Mucosa of stomach (tissue), 1 donor: Measurements from ENCODE around the gene TMUB1.
A peak's percentile ranks its signal among the peaks of the same experiment; 100 is the strongest.

Source experiments
- H3K27me3 ChIP-seq: one replicate; pipeline ENCODE4 v1.7.0; 2013; ENCODE audit warnings: mild to moderate bottlenecking, low read length; ENCODE audit not compliant: control insufficient read depth, insufficient read depth
- H3K36me3 ChIP-seq: one replicate; pipeline ENCODE4 v1.7.0; 2013; ENCODE audit warnings: low read length; ENCODE audit not compliant: control insufficient read depth, insufficient read depth
- H3K4me1 ChIP-seq: one replicate; pipeline ENCODE4 v1.7.0; 2013; ENCODE audit warnings: mild to moderate bottlenecking, low read length; ENCODE audit not compliant: control insufficient read depth, insufficient read depth
- H3K4me3 ChIP-seq: one replicate; pipeline ENCODE4 v1.7.0; 2013; ENCODE audit warnings: low read length
- H3K9ac ChIP-seq: one replicate; pipeline ENCODE4 v1.7.0; 2013; ENCODE audit warnings: mild to moderate bottlenecking, low read length, moderate library complexity
- H3K9me3 ChIP-seq: one replicate; pipeline ENCODE4 v1.7.0; 2013; ENCODE audit warnings: mild to moderate bottlenecking, low read length, moderate library complexity; ENCODE audit not compliant: control insufficient read depth
- donor health status: Pancreatic carcinoma.

TMUB1 gene

DNA sequence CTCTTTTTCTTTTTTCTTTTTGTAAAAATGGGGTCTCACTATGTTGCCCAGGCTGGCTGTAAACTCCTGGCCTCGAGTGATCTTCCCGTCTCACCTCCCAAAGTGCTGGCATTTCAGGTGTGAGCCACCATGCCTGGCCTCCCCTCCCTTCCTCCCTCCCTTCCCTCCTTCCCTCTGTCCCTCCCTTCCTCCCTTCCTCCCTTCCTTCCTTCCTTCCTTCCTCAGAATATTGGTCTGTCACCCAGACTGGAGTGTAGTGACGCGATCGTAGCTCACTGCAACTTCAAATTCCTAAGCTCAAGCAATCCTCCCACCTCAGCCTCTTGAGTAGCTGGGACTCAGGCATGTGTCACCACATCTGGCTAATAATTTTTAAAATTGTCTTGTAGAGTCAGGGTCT is 11.4 kb upstream of the TMUB1 start:
- H3K4me1 ChIP-seq, result peaks cover 8% of the 10 kb centered on the region
- H3K9ac ChIP-seq, result no peak overlapping the region

DNA sequence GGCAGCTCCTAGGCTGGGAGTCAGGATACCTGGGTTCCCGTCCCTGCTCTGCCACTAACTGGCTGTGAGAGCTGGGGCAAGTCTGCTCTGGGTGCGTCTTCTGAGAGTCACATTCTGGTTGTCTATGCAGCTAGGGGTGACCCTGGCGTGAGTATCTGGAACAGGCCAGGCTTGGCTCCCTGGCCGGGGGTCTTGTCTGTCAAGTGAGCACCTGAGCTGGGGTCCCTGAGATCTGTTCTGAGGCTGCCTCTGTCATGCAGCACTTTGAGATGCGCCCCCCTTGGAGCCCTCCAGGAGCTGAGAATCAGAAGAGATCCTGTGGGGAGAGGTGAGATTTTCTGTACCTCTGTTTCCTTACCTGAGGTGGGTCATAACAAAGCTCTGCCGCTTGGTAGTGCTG is 10.5 kb upstream of the TMUB1 start:
- Histone ChIP-seq H3K9ac (no peak overlapping the region), H3K4me1 (peaks cover 18% of the 10 kb centered on the region), H3K27me3 (no peaks in the 10 kb centered on the region), H3K9me3 (no peaks in the 10 kb centered on the region), H3K4me3 (no peak overlapping the region), H3K36me3 (no peaks in the 10 kb centered on the region)

More for the DNA sequence above, 11.4 kb upstream of the TMUB1 start:
- Histone ChIP-seq H3K4me3 (no peak overlapping the region), H3K36me3 (no peaks in the 10 kb centered on the region), H3K9me3 (no peaks in the 10 kb centered on the region), H3K27me3 (no peaks in the 10 kb centered on the region)

DNA sequence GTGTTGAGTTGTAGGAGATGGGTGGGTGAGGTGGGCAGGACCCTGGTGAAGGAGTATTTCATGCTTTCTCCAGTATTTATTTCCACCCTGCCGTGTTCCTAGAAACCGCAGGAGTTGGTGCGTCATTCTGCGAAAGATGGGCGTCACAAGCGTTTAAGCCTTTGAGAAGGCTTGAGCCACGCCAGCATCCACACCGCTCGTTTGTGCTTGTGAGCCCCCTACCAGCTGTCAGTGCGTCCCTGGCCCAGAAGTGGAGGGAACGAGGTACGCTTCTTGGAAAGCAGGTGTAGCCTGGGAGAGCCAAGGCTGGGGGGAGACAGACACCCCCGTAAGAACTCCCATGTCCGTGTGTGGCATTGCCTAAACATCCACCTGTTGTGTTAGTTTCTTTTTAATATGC is 8.7 kb upstream of the TMUB1 start:
- Histone ChIP-seq H3K9ac (no peak overlapping the region), H3K9me3 (no peaks in the 10 kb centered on the region), H3K36me3 (no peaks in the 10 kb centered on the region), H3K4me1 (peaks cover 34% of the 10 kb centered on the region), H3K4me3 (no peak overlapping the region), H3K27me3 (peaks cover 4% of the 10 kb centered on the region)

DNA sequence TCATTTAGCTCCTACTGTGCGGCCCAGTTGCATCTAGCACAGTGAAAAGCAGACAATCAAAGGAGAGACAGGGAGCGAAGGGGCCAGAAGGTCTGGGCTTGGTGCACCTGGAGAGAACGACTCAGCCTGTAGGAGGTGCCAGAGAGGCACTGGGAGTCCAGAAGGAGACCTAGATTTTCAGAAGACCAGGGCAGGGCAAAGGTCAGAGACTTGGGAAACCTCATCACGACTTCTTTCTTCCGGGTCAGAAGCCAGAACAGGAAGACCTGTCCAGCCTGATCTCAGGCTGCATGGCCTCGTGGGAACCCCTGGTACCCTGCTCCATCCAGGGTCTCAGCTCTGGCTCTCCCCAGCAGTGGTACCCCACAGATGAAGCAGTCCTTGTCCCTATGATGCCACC is 8.1 kb upstream of the TMUB1 start:
- Histone ChIP-seq H3K27me3 (peaks cover 4% of the 10 kb centered on the region), H3K9me3 (no peaks in the 10 kb centered on the region), H3K4me1 (peaks cover 35% of the 10 kb centered on the region), H3K9ac (no peak overlapping the region), H3K4me3 (no peak overlapping the region), H3K36me3 (no peaks in the 10 kb centered on the region)

DNA sequence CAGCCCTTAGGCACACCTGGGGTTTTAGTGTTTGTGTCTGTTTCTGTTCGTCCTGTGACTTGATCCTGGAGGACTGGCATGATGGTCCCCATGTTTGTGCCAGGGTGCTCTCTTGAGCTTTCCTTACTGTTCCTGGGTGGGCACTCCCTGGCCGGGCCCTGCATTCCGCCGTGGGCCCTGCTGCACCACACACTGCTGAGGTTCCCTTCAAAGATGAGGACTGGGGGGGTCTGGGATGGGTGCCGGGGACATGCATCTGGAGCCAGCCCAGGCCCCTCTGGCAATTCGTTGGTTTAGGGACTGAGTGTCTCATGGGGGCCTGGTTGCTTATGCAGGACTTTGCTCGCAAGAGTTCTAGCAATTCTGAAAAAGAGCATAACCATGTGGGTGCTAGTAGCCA is 7.7 kb upstream of the TMUB1 start:
- H3K27me3 ChIP-seq, result peaks cover 4% of the 10 kb centered on the region
- no peak overlapping the region for H3K9ac ChIP-seq
- peaks cover 35% of the 10 kb centered on the region for H3K4me1 ChIP-seq
- H3K4me3 ChIP-seq, result no peak overlapping the region
- no peaks in the 10 kb centered on the region for H3K36me3 ChIP-seq
- H3K9me3 ChIP-seq, result no peaks in the 10 kb centered on the region

DNA sequence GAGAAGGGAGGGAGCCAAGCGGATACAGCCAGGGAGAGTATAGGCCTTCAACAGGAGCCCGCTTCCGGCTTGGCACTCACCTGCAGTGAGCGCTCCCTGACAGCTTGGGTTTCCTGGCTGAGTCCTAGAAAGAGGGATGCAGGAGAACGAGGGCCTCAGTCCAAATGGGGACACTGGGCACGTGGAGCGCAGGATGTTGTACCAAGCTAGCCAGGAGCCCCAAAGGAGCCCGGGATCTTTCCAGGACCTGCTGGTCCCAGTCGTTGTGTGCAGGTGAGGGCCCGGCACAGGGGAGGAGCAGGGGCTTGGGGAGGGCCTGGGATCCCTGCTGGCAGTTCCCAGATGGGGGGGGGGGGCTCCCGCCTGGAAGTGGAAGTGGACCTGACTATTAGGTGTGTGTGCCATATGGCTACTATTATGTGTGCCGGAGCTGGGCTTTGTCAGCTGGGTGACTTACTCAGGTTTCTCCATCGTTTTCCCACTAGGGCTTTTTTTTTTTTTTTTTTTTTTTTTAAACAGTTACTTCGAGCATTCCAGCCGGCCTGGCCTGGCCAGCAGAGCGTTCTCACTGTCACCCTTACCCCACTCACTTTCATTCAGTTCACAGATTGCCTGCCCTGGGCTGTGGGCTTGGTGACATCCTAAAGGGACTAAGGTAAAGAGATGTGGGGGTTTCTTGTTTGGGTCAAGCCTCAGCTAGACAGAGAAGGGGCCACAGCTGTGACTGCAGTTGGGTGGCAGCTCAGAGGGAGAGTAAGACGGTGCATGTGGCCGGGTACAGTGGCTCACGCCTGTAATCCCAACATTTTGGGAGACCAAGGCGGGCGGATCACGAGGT is 6.8 kb upstream of the TMUB1 start:
- Histone ChIP-seq H3K4me1 (peaks cover 42% of the 10 kb centered on the region), H3K4me3 (no peak overlapping the region), H3K27me3 (peaks cover 4% of the 10 kb centered on the region), H3K9ac (peak overlapping the region; percentile 75), H3K9me3 (no peaks in the 10 kb centered on the region), H3K36me3 (no peaks in the 10 kb centered on the region)

DNA sequence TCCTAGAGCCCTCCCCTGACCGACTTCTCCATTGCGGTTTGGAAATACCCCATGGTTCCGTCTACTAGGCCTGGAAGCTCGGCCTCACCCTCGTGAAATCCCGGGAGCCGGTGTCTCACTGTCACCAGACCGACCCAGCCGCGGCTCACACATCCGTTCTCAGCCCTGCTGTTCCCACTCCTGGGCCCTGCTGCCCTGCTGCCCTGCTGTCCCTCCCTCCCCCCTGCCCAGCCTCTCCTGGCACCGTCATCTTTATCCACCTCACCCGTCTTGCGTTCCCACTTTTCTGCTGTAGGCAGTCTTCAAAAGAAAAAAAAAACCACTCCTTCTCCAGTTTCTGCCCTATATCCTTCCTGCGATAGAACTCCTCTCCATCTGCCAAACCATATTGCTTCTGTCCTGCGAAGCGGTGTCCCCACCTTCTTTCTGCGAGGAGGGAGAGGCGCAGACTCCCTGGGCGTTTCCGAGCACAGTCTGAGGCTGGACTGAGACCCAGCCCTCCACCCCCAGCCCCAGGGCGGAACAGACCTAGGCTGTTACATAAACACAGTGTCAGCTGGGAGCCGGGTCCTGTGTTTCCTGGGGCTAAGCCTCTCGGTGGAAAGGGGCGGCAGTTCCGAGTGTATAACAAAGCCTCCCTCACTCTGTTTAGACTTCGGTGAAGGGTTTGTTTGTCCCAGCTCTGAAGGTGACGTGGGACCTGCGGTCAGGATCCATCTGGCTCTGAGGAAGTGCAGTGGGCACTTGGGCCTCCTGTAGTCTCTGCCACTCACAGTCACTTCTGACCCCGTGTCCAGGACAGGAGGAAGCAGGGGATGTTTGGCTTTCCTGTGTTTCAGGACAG is 5.8 kb upstream of the TMUB1 start:
- peaks cover 4% of the 10 kb centered on the region for H3K27me3 ChIP-seq
- no peak overlapping the region for H3K4me3 ChIP-seq
- peaks cover 45% of the 10 kb centered on the region for H3K4me1 ChIP-seq
- peak overlapping the region; percentile 75 for H3K9ac ChIP-seq
- H3K36me3 ChIP-seq, result no peaks in the 10 kb centered on the region
- H3K9me3 ChIP-seq, result no peaks in the 10 kb centered on the region

DNA sequence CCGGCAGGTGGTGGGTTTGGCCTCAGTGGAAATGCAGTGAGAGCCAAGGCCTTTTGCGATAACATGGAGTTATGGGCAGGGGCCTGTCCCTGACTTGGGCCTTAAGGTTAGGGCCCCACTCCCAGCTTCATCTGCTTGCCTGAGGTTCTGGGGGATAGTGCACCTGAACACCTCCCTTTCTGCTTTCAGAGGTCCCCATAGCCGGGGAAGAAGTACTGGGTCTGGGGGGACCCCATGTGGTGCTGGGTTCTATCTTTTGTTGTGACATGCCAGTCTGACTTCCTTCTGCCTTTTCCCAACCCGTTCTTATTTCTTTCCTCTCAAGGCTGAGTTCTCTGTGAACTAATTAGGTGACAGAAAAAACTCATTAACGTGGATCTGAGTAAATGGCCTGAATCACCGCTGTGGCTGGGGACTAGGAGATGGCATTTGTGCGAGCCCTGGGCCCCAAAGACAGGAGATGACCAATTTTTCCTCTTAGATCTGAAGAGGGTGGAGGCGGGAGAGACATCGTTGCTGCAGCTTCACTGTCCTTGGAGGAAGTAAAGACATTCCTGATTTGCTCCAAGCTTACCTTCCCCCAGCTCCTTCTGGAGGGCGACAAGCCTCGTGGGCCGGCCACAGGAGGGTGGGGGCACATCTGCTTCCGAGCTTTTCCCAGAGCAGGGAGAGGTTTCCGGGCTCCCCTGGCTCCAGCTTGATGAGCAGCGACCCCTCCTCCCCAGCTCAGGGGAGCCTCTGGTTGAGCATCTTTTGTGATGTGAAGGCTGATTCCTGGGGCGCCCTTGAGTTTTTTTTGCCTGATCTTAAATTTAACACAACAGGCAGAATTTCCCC is 4.9 kb upstream of the TMUB1 start:
- H3K4me1 ChIP-seq, result peaks cover 50% of the 10 kb centered on the region
- H3K27me3 ChIP-seq, result peaks cover 4% of the 10 kb centered on the region
- H3K9ac ChIP-seq, result peak overlapping the region; percentile 75
- H3K4me3 ChIP-seq, result peak overlapping the region; percentile 66
- H3K9me3 ChIP-seq, result no peaks in the 10 kb centered on the region
- H3K36me3 ChIP-seq, result no peaks in the 10 kb centered on the region

DNA sequence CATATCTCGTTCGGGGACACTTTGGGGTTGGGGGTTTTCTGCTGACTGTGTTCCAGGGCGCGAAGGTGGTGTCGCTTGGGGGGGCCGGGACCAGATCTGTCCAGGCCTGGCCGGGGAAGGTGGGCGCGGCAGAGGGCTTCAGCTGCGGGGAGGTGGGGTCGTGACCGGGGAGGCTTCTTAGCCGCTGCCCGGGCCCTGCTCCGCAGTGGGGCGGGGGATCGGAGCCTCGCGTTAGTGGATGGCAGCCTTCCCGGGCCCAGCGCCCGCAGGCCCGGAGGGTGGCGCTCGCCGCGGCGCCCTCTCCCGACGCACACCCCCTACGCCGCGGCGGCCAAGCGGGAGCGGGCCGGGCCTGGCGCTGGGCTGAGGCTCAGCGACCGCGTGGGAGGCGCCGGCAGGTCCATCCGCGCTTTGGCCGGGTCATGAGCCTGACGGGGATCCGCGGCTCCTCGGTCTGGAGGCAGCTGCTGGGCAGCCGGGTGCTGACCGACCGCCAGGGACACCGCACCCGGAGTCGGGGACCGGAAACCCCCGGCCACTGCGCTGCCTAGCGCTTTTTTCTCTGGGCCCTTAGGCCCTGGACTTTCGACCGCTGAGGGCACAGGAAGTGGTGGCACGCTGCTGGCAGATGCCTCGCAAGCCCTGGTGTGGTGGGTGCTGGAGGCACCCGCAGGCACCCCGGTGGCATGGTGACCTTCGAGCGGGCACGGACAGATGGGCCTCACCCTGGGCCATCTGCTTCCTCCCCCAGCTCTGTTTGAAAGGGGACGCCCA is 4.1 kb upstream of the TMUB1 start:
- H3K9me3 ChIP-seq, result no peaks in the 10 kb centered on the region
- H3K36me3 ChIP-seq, result no peaks in the 10 kb centered on the region
- H3K4me1 ChIP-seq, result peaks cover 54% of the 10 kb centered on the region
- H3K27me3 ChIP-seq, result peaks cover 4% of the 10 kb centered on the region
- peak overlapping the region; percentile 75 for H3K9ac ChIP-seq
- peak overlapping the region; percentile 66 for H3K4me3 ChIP-seq

DNA sequence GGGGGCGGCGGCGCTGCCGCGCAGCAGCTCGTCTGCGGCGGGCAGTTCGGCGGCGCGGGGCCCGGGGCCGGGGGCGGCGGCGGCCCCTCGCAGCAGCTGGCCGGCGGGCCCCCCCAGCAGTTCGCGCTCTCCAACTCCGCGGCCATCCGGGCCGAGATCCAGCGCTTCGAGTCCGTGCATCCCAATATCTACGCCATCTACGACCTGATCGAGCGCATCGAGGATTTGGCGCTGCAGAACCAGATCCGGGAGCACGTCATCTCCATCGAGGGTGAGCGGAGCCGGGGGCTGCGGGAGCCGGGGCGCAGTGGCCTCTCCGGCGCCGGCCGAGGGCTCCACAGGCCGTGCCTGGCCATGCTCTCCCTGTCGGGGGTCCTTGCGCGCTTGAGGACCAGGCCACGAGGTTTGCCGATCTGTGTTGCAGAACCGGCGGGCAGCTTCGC is 3.5 kb upstream of the TMUB1 start:
- Histone ChIP-seq H3K9ac (peak overlapping the region; percentile 75), H3K36me3 (no peaks in the 10 kb centered on the region), H3K4me3 (peak overlapping the region; percentile 46), H3K9me3 (no peaks in the 10 kb centered on the region), H3K27me3 (peaks cover 4% of the 10 kb centered on the region), H3K4me1 (peaks cover 60% of the 10 kb centered on the region)
